K562 (cell line): ENCODE results near the gene NPC1L1. TPM values are rescaled to one million over a fixed set of nuclear protein-coding genes. Genes with fewer than 3 reads are reported as not detected.

ENCODE experiments used
- CC2D1A ChIP-seq: fragments of 450-650 bp; IDR thresholded peaks from 2 replicates; pipeline ENCODE4 v1.6.1; 2017; ENCODE audit warnings: mild to moderate bottlenecking
- DMBX1 ChIP-seq: fragments of 250-450 bp; sonication (Bioruptor Pico); IDR thresholded peaks from 2 replicates; pipeline ENCODE4 v1.8.0; 2022; ENCODE audit warnings: inconsistent platforms, mild to moderate bottlenecking, moderate library complexity, borderline replicate concordance
- EGR1 ChIP-seq: fragments of 450-650 bp; conservative IDR thresholded peaks from 2 replicates; pipeline ENCODE4 v1.6.1; 2017; ENCODE audit warnings: mild to moderate bottlenecking
- GTF2F1 ChIP-seq: IDR thresholded peaks from 2 replicates; pipeline ENCODE4 v1.6.1; 2011; ENCODE audit warnings: low read depth, low read length, improper control_type of control experiment
- HDAC1 ChIP-seq, 2 experiments: fragments of 450-650 bp; IDR thresholded peaks; 2 replicates each; pipeline ENCODE4 v1.6.1; 2016 to 2017; ENCODE audit warnings: inconsistent platforms in 1 of 2, mild to moderate bottlenecking in 1 of 2, moderate library complexity in 1 of 2
- HMGN3 ChIP-seq: IDR thresholded peaks from 2 replicates; pipeline ENCODE4 v1.6.1; 2011; ENCODE audit warnings: borderline replicate concordance, low read depth, mild to moderate bottlenecking, mixed read lengths, low read length; ENCODE audit not compliant: insufficient read length; ENCODE audit errors: extremely low read depth
- HNRNPH1 ChIP-seq: fragments of 200-400 bp; formaldehyde crosslinking; optimal IDR thresholded peaks from 2 replicates; pipeline ENCODE3; 2017; ENCODE audit warnings: low read depth, mild to moderate bottlenecking, low read length, moderate library complexity
- ILK ChIP-seq: fragments of 450-650 bp; IDR thresholded peaks from 2 replicates; pipeline ENCODE4 v1.6.1; 2016; ENCODE audit warnings: missing genetic modification characterization, low read depth, mild to moderate bottlenecking, missing compliant biosample characterization, moderate library complexity, borderline replicate concordance
- KAT2B ChIP-seq: IDR thresholded peaks from one replicate; pipeline ENCODE4 v1.6.1; 2012; ENCODE audit warnings: low read depth, mild to moderate bottlenecking, control low read depth, inconsistent platforms, low read length, moderate library complexity
- KLF1 ChIP-seq: fragments of 450-650 bp; IDR thresholded peaks from 2 replicates; pipeline ENCODE4 v1.6.1; 2016; ENCODE audit warnings: missing genetic modification characterization, missing compliant biosample characterization
- KLF16 ChIP-seq: IDR thresholded peaks from 2 replicates; pipeline ENCODE4 v1.6.1; 2016; ENCODE audit warnings: antibody characterized with exemption
- MIER1 ChIP-seq: fragments of 450-650 bp; IDR thresholded peaks from 2 replicates; pipeline ENCODE4 v1.6.1; 2016; ENCODE audit warnings: antibody characterized with exemption, mild to moderate bottlenecking, low read depth
- MXI1 ChIP-seq: IDR thresholded peaks from 2 replicates; pipeline ENCODE4 v1.6.1; 2011; ENCODE audit warnings: low read depth, mild to moderate bottlenecking, improper control_type of control experiment, low read length
- SIX5 ChIP-seq, 2 experiments: IDR thresholded peaks; 2 replicates each; pipeline ENCODE4 v1.6.1; 2011; ENCODE audit warnings: low read length in 2 of 2, borderline replicate concordance in 1 of 2, low read depth in 1 of 2, mild to moderate bottlenecking in 1 of 2, moderate library complexity in 1 of 2; ENCODE audit not compliant: insufficient read depth in 1 of 2
- SREBF1 ChIP-seq: fragments of 150-350 bp; IDR thresholded peaks from 2 replicates; pipeline ENCODE4 v1.6.1; 2014; ENCODE audit warnings: antibody characterized with exemption, low read depth, low read length, borderline replicate concordance
- ZFP1 ChIP-seq: fragments of 450-650 bp; formaldehyde crosslinking; IDR thresholded peaks from 2 replicates; pipeline ENCODE4 v1.4.0; 2020; ENCODE audit warnings: mild to moderate bottlenecking, mixed read lengths
- ZNF174 ChIP-seq: fragments of 250-450 bp; sonication (Bioruptor Pico); IDR thresholded peaks from 2 replicates; pipeline ENCODE4 v1.4.0; 2020; ENCODE audit warnings: mild to moderate bottlenecking
- ZNF175 ChIP-seq: fragments of 200-800 bp; sonication (Bioruptor generic); IDR thresholded peaks from 2 replicates; pipeline ENCODE4 v1.6.1; 2016; ENCODE audit warnings: low read depth, mild to moderate bottlenecking, missing genetic modification characterization, missing compliant biosample characterization
- ZNF263 ChIP-seq: sonication (generic); formaldehyde crosslinking; IDR thresholded peaks from 2 replicates; pipeline ENCODE4 v1.8.0; 2022; ENCODE audit warnings: mild to moderate bottlenecking, missing genetic modification reagents, borderline replicate concordance
- ZNF445 ChIP-seq: fragments of 250-450 bp; sonication (Bioruptor Pico); IDR thresholded peaks from 2 replicates; pipeline ENCODE4 v1.4.0; 2020; ENCODE audit warnings: low read depth, mild to moderate bottlenecking, moderate library complexity
- ZNF740 ChIP-seq, 3 experiments: fragments of 200-800 bp in 1 of 3; sonication (Bioruptor generic) in 1 of 3; sonication (generic) in 1 of 3; formaldehyde crosslinking in 1 of 3; IDR thresholded peaks; 2 replicates each; pipeline versions ENCODE4 v1.6.1 to v1.8.0; 2016 to 2022; ENCODE audit warnings: mild to moderate bottlenecking in 2 of 3, missing compliant biosample characterization in 2 of 3, missing genetic modification characterization in 2 of 3, missing genetic modification reagents in 1 of 3
- ZNF75A ChIP-seq: fragments of 450-650 bp; formaldehyde crosslinking; IDR thresholded peaks from 2 replicates; pipeline ENCODE4 v1.4.0; 2020; ENCODE audit warnings: mild to moderate bottlenecking
- polyA plus RNA-seq, 8 experiments: library from polyadenylated mRNA; depleted of rRNA in 4 of 8; stranded (reverse) in 5 of 8; unstranded in 3 of 8; fragments of >200 nt; fragmentation: Nextera tagmentation in 2 of 8; fragmentation: Illumina TruSeq in 1 of 8; extraction: Ambion mirVana in 2 of 8; extraction: Trizol in 1 of 8; gene quantifications; 2 replicates each; pipeline versions ENCODE4 v1.2.1 to v1.2.3, GENCODE V29; 2011 to 2014; ENCODE audit warnings: inconsistent platforms in 1 of 8, missing spikeins in 1 of 8
- total RNA-seq, 7 experiments: library from RNA; depleted of rRNA in 6 of 7; stranded (reverse); fragments of >200 nt in 6 of 7; fragmentation: Illumina TruSeq in 2 of 7; extraction: Trizol in 2 of 7; gene quantifications; 2 replicates each; pipeline versions ENCODE4 v1.2.1 to v1.2.3, GENCODE V29; 2011 to 2021; ENCODE audit warnings: low replicate concordance in 1 of 7
- TF ChIP-seq, protein P1 (sequence below): IDR thresholded peaks from 2 replicates; pipeline ENCODE4 v1.6.1; 2014; ENCODE audit warnings: antibody characterized with exemption
- TF ChIP-seq, protein P2 (sequence below): sonication (generic); formaldehyde crosslinking; IDR thresholded peaks from 2 replicates; pipeline ENCODE4 v1.8.0; 2022; ENCODE audit warnings: missing genetic modification reagents, mild to moderate bottlenecking, moderate library complexity, borderline replicate concordance

The NPC1L1 gene
- total and polyA plus RNA-seq, 9 of the 15 experiments (the other 6 are each of a cell fraction or from before 2014, with no cell fraction given): 0.01 to 0.18 (median 0.07) TPM; not detected in 4

GRCh38 chr7:44581879-44582603 lies 40.9 kb upstream of the NPC1L1 start, which contains the start of gene TMED4 (continued):
- TF ChIP-seq, protein P1, sequence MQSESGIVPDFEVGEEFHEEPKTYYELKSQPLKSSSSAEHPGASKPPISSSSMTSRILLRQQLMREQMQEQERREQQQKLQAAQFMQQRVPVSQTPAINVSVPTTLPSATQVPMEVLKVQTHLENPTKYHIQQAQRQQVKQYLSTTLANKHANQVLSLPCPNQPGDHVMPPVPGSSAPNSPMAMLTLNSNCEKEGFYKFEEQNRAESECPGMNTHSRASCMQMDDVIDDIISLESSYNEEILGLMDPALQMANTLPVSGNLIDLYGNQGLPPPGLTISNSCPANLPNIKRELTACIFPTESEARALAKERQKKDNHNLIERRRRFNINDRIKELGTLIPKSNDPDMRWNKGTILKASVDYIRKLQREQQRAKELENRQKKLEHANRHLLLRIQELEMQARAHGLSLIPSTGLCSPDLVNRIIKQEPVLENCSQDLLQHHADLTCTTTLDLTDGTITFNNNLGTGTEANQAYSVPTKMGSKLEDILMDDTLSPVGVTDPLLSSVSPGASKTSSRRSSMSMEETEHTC: no peak
- TF ChIP-seq DMBX1 (CRISPR knock-in tag): no peak
- TF ChIP-seq SREBF1: no peak
- no peak for TF ChIP-seq KLF16
- TF ChIP-seq ZNF445 (CRISPR knock-in tag): no peak
- no peak for TF ChIP-seq HNRNPH1
- TF ChIP-seq, protein P2, sequence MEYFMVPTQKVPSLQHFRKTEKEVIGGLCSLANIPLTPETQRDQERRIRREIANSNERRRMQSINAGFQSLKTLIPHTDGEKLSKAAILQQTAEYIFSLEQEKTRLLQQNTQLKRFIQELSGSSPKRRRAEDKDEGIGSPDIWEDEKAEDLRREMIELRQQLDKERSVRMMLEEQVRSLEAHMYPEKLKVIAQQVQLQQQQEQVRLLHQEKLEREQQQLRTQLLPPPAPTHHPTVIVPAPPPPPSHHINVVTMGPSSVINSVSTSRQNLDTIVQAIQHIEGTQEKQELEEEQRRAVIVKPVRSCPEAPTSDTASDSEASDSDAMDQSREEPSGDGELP: peak; percentile 66; the same call in 1 of the 2 replicates
- TF ChIP-seq KAT2B: no peak
- 0 out of 2 replicates have a peak, but pooled peaks have one; percentile 27 for TF ChIP-seq ZNF740 (CRISPR knock-in tag; IDR thresholded peaks at IDR 0.05)
- TF ChIP-seq ZNF740 (tag; IDR thresholded peaks at IDR 0.05): no peak
- no peak for TF ChIP-seq SIX5 (IDR thresholded peaks at IDR 0.05; ENCODE audit: borderline replicate concordance in 1 of 2, insufficient read depth in 1 of 2, low read depth in 1 of 2, low read length in 2 of 2)
- peak; percentile 66 for TF ChIP-seq HMGN3
- no peak for TF ChIP-seq KLF1 (tag)
- no peak for TF ChIP-seq MIER1
- no peak for TF ChIP-seq ZNF175
- peak; percentile 96 for TF ChIP-seq EGR1
- 0 out of 2 replicates have a peak, but pooled peaks have one; percentile 65 for TF ChIP-seq ZNF263 (CRISPR knock-in tag)
- TF ChIP-seq HDAC1 (IDR thresholded peaks at IDR 0.05): no peak
- no peak for TF ChIP-seq ZNF75A (CRISPR knock-in tag)
- no peak for TF ChIP-seq ILK (tag)
- TF ChIP-seq ZNF174 (CRISPR knock-in tag): no peak
- no peak for TF ChIP-seq ZFP1 (CRISPR knock-in tag)
- TF ChIP-seq CC2D1A: no peak
- 0 out of 2 replicates have a peak, but pooled peaks have one; percentile 20 for TF ChIP-seq MXI1
- no peak; the same call in 1 of the 2 replicates for TF ChIP-seq GTF2F1
